ENCODE results near the gene TEKT2. TPM values are rescaled to one million over a fixed set of nuclear protein-coding genes. Genes with fewer than 3 reads are reported as not detected.

Gene TEKT2, protein sequence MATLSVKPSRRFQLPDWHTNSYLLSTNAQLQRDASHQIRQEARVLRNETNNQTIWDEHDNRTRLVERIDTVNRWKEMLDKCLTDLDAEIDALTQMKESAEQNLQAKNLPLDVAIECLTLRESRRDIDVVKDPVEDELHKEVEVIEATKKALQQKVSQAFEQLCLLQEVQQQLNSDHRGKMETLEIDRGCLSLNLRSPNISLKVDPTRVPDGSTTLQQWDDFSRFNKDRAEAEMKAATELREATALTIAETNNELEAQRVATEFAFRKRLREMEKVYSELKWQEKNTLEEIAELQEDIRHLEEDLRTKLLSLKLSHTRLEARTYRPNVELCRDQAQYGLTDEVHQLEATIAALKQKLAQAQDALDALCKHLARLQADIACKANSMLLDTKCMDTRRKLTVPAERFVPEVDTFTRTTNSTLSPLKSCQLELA
- total RNA-seq = 0.39 TPM

DNA sequence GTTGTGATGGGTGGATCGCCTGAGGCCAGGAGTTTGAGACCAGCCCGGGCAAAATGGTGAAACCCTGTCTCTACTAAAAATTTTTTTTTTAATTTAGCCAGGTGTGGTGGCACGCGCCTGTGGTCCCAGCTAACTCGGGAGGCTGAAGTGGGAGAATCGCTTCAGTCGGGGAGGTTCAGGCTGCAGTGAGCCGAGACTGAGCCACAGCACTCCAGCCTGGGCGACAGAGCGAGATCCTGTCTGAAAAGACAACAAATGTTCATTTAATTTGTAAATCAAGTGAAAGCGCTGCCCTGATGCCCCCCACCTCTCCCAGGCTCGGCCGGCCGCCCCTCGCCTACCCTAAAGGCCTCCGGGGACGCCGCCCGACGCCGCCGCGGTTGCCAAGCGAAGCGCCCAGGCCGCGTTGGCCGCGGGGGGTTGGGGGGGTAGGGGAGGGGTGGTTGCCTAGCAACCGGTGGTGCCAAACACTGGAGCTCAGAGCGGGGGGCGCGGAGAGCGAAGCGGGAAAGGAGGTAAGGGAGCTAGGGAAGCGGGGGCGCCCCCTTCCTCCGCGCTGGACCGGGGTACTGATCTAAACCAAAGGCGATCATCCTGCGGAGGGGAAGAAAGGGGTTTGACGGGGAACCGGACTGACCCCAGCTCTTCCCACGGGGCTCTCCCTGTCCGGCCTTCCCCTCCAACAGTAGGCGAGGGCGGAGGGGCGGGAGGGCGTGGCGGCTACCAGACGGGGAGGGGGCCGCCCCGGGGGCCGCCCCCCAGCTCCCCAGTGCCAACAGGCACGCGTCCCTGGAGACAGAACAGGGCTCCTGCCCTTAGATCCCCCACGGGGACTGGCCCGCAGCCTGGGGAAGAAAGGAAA is at the start of gene TEKT2:
TSS of gene TEKT2 (plus strand) at position 460 of the 862 bp plus-strand sequence. CDS start 828 bp downstream, outside the sequence.
- no peak for DNase-seq

DNA sequence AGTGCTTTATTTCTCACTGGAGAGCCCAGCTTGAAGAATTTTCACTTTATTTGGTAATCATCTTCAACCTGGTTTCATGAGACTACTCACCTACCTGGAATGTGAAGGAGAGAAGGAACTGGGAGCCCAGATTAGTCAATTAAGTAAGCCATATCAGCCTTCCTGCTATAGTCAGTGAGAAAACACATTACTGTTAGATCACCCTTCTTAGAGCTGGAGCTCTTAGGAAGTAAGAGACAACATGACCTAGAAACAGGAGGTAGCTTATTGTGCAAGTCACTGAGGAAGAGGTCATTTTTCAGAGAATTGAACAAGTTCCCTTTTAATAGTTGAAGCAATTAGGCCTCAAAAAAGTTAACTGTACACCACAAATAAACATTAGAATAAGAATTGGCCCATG is 49.2 kb upstream of the TEKT2 start:
- no peak for DNase-seq

DNA sequence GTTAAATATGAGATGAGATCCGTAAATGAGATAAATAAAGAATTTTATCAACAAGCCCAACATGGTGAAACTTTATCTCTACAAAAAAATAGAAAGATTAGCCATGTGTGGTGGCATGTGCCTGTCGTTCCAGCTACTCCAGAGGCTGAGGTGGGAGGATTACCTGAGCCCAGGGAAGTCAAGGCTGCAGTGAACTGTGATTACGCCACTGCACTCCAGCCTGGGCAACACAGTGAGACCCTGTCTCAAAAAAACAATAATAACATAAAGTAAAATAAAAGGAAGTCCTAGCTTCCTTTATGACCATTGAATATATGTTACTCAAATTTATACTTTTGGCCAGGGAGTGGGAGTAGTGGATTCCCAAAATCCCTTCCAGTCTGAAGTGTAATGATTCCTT is 48.7 kb upstream of the TEKT2 start:
- no peak for DNase-seq

DNA sequence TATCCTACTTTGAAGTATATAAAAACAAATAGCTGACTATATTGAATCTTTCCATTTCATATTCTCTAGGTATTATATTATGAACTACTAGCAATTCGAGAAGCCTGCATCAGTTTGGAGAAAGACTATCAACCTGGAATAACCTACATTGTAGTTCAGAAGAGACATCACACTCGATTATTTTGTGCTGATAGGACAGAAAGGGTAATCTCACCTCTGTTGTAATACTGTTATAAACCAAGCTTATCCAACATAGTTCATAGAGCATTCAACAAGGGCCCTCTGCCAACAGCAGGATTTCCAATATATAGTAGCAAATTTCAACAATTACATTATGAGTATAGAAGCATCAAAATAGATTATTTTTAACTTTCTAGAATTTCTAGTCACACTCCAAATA is 43.7 kb upstream of the TEKT2 start:
- no peak for DNase-seq

DNA sequence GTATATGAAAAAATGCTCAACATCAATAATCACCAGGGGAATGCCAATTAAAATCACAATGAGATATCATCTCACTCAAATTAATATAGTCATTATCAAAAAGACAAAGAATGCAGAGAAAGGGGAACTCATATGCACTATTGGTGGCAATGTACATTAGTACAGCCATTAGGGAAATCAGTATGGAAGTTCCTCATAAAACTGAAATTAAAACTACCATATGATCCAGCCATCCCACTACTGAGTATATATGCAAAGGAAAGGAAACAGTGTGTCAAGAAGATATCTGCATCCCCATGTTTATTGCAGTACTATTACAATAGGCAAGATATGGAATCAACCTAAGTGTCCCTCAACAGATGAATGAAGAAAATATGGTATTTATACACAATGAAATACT is 32.1 kb upstream of the TEKT2 start:
- DNase-seq = no peak

DNA sequence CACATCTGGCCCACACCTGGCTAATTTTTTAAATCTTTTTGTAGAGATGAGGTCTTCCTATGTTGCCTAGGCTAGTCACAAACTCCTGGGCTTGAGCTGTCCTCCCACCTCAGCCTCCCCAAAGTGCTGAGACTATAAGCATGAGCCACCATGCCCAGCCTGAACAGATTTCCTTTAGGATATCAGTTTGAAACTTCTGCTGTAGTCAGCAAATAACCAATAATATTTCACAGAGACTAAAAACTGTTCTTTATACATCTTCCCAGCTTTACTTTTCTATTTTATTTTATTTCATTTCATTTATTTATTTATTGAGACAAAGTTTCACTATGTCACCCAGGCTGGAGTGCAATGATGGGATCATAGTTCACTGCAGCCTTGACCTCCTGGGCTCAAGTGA is 29.9 kb upstream of the TEKT2 start:
- DNase-seq = no peak

DNA sequence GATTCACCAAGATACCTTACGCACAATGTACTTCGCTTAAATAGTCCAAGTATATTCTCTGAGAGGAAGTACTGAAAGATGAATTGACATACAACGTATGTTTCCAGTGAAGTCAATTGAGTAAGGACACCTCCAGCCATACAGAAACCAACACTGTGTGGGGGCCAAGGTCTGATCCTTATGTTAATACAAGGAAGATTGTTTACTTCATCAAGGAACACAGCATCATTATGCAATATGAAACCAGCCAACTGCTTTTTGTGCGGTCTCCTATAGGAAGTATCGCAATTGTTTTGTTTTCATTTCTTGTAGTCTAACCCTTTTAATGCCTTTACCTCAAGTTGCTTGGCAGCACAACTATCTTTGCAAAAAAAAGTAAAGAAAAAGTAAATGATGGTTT is 28.2 kb upstream of the TEKT2 start:
- no peak for DNase-seq

DNA sequence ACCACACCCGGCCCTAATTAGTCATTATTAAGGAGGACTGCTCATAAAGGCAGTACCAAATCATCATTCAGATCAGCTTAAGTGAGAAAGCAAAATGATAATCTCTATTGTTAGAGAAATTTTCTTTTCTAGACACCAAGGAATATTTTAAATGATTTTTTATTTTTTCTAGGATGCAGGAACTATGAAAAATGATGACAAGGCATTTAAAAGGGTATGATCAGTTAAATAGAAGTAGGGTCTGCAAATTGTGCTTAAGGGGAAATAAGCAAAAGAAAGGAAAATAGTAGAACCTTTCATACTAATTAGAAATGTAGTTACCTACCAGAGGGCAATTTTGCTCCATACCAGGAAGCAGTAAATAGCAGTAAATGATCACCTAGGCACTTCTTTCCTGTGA is 21.6 kb upstream of the TEKT2 start:
- DNase-seq = no peak

DNA sequence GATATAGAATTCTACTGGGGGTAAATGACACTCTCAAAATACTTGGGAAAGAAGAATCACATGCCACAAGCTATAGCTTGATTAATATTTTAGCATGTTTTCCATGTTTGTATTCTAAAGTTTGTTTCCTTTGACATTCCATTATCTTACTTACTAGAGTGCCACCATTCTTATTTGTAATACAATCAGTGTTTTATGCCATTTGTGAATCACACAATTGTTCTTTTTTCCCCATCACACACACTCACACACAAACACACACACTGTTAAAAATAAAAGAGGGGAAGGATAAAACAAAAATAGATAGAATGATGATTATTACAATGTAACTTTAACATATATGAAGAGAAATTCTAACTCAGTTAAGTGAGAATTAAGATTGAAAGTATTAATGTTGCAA is 16.0 kb upstream of the TEKT2 start:
- no peak for DNase-seq

DNA sequence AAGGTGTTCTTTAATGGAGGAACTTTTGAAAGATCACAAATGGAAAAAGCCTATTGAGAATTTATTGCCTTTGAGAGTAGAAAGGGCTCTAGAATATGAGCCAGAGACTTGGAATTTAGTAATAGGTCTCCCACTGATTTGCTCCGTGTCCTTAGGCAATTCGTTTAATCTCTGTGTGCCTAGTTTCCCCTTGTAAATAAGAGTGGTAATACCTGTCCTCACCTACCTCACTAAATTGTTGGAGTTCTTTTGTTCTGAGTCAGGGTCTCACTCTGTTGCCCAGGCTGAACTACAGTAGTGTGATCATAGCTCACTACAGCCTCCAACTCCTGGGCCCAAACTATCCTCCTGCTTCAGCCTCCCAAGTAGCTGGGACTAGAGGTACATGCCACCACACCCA is 15.0 kb upstream of the TEKT2 start:
- no peak for DNase-seq

DNA sequence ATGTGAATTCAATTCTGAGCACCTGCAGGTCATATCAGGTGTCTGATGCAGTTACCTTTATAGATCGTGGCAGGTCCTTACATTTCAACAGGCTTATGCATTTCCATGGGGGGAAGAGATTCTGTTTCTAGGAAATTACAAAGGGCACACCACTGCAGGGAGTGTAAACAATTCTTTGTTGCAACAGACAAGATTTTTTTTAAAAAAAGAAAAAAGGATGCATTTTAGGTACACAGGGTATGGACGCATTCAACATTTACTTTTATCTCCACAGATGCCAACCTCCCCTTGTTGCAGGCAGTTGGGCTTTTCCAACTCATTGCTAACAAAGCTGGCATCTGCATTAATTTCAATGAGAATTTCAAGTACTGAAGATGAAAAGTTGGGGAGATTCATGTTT is 13.5 kb upstream of the TEKT2 start:
- no peak for DNase-seq

DNA sequence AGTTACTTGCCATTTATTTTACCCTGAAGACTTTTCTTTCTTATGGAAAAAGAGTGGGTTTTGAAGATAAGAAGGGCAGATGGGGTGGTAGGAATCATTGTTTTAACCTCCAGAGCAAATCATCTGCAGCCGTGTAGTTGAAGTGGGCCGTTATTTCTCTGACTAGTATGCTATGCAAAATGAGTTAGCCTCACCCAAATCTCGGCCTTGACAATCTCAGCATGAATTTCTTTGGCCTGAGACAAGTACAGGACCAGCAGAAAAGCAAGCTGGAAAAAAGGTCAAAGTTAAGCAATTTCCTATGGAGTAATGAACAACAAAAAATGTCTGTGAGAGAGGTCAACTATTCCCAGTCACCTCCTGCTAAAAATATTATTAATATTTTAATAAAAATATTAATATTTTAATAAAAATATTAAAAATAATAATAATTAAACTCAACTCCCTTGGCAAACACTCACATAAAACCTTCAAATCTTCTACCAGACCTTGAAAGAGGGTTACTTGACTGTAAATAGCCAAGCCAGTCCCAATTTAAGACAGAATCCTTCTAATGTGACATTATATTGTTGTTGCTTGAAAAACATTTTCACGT is 6.8 kb upstream of the TEKT2 start:
- no peak for DNase-seq

DNA sequence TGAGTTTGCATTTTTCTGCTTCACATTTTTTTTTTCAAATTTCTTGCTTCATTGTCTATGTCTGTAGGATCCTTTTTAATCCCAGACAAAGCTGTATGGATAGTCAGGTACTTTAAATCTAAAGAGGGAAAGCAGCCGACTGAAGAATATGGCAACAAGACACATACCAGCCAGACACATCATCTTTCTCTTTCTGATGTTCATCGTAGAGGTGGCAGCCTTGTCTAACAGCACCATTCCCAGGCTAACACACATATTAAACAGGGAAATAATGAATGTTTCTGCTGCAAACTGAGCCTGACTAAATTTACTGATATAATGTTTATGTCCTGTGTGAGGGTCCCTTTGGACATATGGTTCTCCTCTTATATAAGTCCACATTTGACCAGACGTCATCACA is 3.7 kb upstream of the TEKT2 start:
- no peak for DNase-seq

DNA sequence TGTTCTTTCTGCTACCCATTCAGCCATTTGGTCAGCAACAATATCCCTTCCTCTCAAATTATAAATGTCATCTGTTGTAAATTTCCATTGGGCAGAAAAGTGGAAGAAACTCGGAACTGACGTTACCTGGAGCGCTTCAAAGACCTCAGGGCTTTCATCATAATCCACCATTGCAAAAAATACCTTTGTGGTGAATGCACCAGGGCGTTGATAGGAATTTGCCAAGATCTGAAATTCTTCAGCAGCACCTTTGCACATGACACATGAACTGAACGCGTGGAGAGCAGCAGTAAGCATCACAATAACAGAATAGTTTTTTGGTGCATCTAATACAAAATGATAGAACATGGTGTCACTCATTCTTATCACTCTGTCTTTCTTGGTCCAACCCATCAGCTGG is 3.1 kb upstream of the TEKT2 start:
- no peak for DNase-seq

DNA sequence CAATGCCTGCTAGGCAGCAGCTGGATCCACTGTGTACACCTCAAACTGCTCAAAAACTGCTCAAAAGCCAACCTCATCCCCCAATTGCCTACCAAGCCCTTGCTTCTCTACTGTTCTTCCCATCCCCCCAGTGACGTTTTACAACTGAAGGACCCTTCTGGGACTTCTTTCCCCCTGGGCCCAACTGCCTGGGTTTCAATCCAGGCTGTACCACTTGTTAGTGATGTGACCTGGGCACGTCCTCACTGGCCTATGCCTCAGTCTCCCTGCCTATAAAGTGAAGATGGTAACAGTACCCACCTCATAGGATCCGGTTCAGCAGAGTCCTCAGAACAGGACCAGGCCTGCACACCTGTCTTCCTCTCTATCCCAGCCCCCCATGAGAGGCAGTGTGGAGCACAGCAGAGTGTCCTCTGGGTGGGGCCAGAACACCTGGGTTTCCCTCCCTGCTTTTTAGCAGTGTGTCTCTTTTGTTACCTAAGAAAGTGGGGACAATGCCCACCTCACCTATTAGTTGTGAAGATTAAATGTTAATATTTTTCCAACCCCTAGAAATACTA is 1.9 kb upstream of the TEKT2 start:
- DNase-seq = no peak

DNA sequence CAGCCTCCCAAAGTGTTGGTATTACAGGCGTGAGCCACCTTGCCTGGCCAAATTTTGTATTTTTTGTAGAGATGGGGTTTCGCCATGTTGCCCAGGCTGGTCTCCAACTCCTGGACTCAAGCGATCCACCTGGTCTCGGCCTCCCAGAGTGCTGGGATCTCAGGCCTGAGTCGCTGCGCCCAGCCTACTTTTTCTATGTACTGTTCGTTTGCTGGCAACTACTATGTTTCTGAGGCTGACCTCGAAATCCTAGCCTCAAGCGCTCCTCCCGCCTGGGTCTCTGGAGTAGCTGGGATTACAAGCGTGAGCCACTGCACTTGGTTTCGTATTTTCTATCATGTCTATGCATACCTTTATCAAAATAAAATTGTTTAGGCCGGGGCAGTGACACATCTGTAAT is 675 bp upstream of the TEKT2 start:
- no peak for DNase-seq

DNA sequence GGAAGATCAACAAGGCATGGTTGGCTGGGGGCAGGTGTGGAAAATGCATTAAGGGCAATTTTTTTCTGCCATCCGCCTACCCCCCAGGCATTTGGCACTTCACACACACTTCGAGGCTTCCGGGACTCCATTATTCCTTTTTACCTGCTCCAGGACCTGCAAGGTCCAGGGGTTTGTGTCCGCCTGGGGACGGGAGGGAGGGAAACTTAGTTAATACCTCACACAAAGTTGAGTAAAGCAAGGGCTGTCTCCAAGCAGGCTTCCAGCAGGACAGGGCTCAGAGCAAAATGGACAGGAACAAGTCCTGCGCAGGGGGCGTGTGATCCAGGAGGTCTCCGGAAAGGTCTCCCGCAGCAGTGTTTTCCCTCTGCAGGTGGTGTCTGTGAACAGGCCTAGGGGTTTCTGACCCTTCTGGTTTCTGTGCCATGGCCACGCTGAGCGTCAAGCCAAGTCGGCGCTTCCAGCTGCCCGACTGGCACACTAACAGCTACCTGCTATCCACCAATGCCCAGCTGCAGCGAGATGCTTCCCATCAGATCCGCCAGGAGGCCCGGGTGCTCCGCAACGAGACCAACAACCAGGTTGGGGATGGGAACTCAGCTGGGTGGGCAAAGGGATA is 712 bp downstream of the TEKT2 start:
- DNase-seq = no peak

DNA sequence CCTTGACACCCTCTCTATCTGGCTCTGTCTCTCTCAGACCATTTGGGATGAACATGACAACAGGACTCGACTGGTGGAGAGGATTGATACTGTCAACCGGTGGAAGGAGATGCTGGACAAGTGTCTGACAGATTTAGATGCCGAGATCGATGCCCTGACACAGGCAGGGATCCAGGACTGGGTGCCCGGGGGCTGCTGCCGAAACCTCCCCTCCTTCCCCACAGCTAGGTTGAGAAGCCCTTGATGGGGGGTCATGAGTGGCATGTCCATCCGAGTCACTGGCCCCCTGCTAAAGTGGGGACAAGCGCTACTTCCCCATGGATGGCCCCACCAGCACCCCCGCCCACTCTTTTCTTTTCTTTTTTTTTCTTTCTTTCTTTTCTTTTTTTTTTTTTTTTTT is 1.2 kb downstream of the TEKT2 start:
- no peak for DNase-seq

DNA sequence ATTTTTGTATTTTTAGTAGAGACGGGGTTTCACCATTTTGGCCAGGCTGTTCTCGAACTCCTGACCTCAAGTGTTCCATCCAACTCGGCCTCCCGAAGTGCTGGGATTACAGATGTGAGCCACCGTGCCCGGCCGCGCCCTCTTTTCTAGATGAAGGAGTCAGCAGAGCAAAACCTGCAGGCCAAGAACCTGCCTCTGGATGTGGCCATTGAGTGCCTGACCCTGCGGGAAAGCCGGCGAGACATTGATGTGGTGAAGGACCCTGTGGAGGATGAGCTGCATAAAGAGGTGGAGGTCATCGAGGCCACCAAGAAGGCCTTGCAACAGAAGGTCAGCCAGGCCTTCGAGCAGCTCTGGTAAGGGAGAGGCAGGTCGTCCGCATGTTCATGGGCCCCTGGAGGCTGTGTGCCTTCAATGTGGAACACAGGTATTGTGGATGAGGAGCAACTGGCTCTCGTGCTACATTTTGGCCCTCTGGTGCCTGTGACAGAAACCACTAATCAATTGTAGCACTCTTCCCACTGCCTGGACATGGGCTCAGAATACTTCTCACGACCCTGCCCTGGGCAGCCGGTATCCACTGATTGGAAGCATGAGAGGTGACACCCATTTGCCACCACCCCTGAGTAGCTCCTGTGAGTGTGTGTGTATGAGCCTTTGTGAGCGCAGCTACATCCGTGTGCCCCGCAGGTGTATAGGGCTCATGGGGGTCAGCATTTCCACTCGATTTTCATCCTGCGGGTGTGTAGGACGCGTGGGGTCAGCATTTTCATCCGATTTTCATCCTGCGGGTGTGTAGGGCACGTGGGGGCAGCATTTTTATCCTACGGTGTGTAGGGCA is 2.0 kb downstream of the TEKT2 start:
- DNase-seq = no peak

DNA sequence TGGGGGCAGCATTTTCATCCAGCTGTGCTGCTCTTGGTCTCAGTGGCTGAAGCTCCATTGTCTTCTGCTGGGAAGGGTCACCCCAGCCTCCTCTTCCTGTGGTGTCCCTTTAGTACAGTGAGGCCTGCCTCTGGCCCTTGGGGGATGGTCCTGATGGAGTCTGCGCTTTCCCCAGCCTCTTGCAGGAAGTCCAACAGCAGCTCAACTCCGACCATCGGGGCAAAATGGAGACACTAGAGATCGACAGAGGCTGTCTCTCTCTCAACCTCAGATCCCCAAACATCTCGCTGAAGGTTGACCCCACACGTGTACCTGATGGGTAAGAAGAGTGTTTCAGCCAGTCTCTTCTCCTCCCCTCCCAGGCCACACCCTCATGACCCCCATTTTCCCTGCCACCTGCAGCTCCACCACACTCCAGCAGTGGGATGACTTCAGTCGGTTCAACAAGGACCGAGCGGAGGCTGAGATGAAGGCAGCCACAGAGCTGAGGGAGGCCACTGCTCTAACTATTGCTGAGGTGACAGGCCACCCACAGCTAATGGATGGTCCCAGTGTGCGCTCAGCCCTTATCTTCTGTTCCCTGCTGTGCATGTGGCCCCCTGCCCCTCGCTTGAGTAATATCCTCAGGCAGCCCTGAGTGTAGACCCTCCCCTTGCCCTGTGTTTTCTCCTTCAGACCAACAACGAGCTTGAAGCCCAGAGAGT is 2.8 kb downstream of the TEKT2 start:
- DNase-seq = no peak
